ENCODE measurements around the gene CES2.
A peak's percentile ranks its signal among the peaks of the same experiment; 100 is the strongest.
"Not testable (repeated sequence)": the region's sequence is repeated elsewhere in the genome, so short reads cannot be mapped to it uniquely, and the experiment has no call there.

CES2 gene

GRCh38 chr16:66935314-66936011 lies at the start of gene CES2:
Gene CES2 (plus strand): TSS chr16:66935516. CDS start chr16:66935636, 120 bp downstream.
- no peak for DNase-seq

GRCh38 chr16:66886321-66886720 lies 49.0 kb upstream of the CES2 start:
- DNase-seq, result no peak

- no peak for DNase-seq
These were observed 48.4 kb upstream of the CES2 start for GRCh38 chr16:66886914-66887313.

GRCh38 chr16:66888647-66889615 lies 46.4 kb upstream of the CES2 start:
- no peak for DNase-seq

- no peak for DNase-seq
These were observed 45.7 kb upstream of the CES2 start for GRCh38 chr16:66889622-66890021.

DNA sequence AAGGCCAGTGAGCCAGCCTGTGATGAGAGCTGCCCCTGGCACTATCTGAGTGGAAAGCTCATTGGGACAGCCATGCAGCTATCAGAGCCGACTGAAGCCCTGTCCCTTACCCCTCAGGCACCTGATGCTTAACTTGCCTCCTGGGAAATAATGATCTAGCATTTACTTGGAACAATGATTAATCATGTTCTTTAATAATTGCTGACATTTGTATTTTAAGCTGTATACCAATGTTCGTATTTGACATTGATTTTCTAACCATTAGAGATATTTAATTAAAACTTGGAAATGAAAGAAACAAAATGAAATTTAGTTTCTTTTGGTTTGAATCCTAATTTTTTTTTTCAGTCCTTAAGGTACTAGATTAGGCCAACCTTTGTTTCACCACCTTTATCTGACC lies 44.5 kb upstream of the CES2 start:
- no peak for DNase-seq

- DNase-seq, result no peak
These were observed 44.0 kb upstream of the CES2 start for GRCh38 chr16:66891360-66891759.

DNA sequence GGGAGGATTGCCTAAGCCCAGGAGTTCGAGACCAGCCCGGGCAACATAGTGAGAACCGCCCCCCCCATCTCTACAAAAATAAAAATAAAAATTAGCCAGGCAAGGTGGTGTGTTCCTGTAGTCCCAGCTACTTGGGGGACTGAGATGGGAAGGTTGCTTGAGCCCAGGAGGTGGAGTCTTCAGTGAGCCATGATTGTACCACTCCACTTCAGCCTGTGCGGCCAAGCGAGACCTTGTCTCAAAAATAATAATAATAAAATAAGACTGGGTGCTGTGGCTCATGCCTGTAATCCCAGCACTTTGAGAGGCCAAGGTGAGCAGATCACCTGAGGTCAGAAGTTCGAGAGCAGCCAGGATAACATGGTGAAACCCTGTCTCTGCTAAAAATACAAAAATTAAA lies 43.5 kb upstream of the CES2 start:
- DNase-seq, result no peak

DNA sequence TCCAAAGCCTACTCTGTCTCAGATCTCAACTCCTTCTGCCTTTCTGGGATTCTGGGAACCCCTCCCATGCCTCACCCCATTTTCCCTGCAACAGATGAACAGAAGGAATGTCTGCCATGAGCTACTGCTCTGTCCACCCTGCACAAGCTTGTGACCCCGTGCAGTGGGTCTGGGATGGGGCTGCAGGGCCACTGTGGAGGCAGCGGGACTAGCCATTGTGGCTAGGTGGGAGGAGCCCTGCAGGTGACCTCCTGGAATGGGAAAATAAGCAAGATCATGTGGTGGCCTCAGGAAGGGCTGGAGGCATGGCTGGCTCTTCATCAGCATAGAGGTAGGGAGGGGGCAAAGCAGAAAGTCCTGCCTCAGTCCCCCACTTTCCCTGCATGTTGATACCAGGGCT lies 41.3 kb upstream of the CES2 start:
- no peak for DNase-seq

DNA sequence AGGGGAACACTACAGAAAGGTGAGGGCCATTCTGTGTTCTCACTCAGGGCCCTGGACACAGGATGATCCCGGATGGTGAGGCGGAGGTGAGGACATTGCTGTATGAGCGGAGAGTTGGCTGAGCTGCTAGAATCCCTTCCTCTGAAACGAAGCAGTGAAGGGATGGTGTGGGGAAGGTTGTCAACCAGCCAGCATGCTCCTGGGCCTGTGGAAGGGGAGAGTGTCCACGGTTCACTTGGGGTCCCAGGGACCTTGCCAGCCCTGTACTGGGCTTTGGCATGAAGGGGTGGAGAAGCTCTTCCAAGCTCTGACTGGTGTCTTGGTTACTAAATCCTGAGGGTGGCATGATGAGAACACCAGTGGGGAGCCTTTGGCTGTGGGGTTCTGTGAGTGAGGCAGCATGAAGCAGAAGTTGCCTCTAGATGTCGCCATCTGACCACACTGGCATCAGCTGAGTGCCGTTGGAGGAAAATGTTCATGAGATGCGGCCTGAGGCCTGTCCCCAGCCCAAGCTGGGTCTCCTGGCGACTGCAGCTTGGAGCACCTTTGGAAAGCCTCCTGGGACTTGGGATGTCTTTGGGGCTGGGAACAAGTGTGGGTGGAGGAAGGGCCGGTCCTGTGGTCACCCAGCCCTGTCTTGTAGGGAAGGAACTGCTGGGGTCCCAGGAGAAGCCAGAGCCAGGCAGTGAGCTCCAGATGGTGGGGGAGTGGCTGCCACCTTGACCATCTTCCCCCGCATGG lies 40.2 kb upstream of the CES2 start:
- peak; percentile 19 to 71 for DNase-seq

- DNase-seq, result no peak
These were observed 39.7 kb upstream of the CES2 start for GRCh38 chr16:66895689-66895979.

- no peak for DNase-seq
These were observed 39.3 kb upstream of the CES2 start for GRCh38 chr16:66895999-66896398.

DNA sequence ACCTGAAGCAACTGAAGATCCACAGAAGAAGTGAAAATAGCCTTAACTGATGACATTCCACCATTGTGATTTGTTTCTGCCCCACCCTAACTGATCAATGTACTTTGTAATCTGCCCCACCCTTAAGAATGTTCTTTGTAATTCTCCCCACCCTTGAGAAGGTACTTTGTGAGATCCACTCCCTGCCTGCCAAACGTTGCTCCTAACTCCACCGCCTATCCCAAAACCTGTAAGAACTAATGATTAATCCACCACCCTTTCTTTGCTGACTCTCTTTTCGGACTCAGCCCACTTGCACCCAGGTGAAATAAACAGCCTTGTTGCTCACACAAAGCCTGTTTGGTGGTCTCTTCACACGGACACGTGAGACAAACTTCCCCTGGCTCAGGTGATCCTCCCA lies 38.6 kb upstream of the CES2 start:
- DNase-seq, result not testable (repeated sequence)

- DNase-seq, result peak in 1 of 2 experiments; percentile 21
These were observed 37.1 kb upstream of the CES2 start for GRCh38 chr16:66898207-66898606.

DNA sequence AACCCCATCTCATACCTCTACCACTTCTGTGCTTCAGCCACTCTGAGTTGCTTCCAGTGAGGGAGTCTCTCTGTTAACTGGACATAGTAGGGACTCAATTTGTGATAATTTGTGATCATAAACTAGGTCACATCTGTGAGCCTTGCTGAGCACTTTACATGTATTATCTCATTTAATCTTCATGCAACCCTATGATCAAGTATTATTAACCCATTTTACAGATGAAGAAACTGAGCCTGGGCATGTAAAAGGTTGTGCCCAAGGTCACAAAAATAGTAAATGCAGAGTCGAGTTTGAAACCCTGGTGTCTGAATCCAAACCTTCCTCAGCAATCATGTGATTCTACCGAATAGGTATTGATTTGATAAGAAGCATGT lies 36.4 kb upstream of the CES2 start:
- DNase-seq, result no peak

GRCh38 chr16:66899310-66899944 lies 35.9 kb upstream of the CES2 start:
- no peak for DNase-seq

GRCh38 chr16:66899945-66900710 lies 35.2 kb upstream of the CES2 start:
- peak in 1 of 2 experiments; percentile 57 for DNase-seq

DNA sequence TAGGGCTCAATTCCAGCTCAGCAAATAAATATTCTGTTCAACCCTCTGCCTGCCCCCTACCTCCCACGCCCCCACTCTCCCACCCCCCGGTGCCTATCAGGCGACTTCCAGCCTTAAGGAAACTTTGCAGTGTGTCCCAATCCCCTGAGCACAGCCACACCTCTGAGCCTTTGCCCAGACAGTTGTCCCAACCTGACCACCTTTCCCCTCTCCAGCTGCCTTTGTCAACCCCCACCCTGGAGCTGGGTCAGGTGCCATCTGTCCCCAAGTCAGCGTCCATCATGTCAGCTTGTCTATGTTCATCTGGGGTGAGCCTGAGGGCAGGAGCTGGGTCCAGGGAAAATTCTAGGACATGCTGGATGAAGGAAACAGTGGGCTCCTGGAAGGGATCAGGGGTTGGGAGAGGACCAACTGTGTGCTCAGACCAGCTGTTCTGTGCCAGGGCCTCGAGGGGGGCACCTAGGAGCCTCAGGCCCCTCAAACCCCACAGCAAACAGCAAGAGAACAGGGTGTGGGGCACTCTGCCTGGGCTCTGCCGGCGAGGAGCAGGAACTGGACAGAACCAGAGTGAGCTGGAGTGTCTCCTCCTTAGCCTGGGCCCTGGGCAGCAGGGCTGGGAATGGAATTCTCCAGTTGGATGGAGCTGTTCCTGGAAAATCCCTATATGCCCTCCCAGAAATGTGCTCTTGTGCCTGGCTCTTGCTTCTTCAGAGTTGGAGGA lies 34.4 kb upstream of the CES2 start:
- no peak for DNase-seq

DNA sequence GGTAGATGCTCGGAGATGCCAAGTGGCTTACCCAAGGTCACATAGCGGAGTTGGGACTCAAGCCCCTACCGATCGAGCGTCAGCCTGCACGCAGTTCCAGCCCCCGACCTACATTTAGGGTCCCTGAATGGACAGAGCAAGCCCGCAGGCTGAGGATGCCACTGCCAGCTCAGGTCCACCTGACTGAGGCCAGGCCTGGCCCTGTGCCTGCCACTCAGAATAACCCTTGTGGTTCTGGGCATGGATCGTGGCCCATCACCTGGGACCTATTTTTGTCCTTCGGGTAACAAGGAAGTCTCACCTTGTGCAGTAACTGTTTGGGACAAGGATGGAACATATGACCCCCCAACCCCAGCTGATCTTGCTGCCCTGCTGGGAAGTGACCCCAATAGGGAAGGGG lies 33.7 kb upstream of the CES2 start:
- DNase-seq, result no peak

DNA sequence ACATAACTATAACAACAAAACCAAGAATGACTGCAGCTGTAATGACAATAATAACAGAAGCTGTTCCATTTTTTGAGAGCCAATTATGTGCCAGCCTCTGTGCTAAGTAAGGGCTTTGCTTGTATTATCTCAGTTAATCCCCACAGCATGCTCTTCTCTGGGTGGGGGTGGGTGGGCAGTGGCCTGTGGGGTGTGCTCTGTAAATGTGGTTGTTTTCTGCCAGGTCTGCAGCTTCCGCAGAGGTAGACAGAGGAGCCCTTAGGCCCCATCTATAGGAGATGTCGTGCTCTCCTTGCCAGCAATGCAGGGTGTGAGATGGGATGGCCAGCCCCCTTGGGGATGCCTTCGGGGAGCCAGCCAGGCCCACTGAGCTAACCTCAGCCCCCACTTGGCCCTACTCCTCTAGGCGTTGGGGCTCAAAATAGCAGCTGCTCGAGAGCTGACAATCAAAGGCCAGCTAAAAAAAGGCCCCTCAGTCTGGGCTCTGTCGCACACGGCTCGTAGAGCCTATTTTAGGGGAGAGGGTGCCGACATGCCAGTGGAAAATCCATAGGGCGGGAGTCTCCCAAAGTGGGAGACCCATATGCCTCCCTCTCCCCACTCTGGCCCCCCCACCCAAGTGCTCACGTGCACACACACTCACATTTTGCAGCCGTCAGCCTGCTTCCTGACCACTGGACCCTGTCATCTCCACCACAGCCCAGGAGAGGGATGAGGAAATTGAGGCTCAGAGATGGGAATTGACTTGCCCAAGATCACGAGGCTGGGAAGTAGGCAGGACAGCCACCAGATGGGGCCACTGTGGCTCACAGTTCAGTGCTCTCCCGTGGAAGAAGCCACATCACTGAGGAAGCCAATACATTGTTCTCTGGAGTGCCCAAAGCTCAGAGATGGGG lies 32.4 kb upstream of the CES2 start:
- no peak for DNase-seq

Measured in NCI-H446 (cell line).